ENCODE results near the gene GATA2.

DNA sequence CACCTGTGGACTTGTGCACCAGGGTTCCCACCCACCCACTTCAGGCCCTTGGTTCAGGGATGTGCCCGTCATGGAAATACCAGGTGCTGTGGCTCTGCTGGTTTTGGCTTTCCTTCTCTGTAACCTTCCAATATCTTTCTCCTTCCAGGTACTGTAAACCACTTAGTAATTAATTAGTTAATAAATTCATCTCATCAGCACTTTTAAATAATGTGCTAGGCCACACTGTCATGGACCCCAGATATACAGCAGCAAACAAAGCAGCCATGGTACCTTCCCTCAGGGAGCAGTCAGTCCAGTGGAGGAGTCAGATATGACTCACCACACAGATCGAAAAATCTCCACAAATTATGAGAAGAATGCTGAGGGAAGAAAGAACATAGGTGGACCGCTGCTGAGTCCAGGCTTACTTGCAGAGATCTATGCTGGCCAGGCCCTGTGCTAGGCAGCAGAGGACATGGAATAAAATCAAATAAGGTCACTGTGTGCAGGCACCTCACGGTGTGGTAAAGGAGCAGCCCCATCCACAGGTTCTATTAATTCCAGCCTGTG, 6.8 kb upstream of the GATA2 start:
- TF ChIP-seq, protein P1, sequence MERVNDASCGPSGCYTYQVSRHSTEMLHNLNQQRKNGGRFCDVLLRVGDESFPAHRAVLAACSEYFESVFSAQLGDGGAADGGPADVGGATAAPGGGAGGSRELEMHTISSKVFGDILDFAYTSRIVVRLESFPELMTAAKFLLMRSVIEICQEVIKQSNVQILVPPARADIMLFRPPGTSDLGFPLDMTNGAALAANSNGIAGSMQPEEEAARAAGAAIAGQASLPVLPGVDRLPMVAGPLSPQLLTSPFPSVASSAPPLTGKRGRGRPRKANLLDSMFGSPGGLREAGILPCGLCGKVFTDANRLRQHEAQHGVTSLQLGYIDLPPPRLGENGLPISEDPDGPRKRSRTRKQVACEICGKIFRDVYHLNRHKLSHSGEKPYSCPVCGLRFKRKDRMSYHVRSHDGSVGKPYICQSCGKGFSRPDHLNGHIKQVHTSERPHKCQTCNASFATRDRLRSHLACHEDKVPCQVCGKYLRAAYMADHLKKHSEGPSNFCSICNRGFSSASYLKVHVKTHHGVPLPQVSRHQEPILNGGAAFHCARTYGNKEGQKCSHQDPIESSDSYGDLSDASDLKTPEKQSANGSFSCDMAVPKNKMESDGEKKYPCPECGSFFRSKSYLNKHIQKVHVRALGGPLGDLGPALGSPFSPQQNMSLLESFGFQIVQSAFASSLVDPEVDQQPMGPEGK (CRISPR knock-in tag; IDR thresholded peaks at IDR 0.05; ENCODE audit: borderline replicate concordance) = no peak
- TF ChIP-seq ZNF565 (CRISPR knock-in tag; conservative IDR thresholded peaks at IDR 0.05; ENCODE audit: low read depth) (no peak), RARB (CRISPR knock-in tag; IDR thresholded peaks at IDR 0.05) (no peak)

Measured in SK-N-SH treated with all-trans-retinoic acid at 6 μM for 48 hours (cell line).